ENCODE data around the gene NTRK1.

- TF ChIP-seq, protein P1, sequence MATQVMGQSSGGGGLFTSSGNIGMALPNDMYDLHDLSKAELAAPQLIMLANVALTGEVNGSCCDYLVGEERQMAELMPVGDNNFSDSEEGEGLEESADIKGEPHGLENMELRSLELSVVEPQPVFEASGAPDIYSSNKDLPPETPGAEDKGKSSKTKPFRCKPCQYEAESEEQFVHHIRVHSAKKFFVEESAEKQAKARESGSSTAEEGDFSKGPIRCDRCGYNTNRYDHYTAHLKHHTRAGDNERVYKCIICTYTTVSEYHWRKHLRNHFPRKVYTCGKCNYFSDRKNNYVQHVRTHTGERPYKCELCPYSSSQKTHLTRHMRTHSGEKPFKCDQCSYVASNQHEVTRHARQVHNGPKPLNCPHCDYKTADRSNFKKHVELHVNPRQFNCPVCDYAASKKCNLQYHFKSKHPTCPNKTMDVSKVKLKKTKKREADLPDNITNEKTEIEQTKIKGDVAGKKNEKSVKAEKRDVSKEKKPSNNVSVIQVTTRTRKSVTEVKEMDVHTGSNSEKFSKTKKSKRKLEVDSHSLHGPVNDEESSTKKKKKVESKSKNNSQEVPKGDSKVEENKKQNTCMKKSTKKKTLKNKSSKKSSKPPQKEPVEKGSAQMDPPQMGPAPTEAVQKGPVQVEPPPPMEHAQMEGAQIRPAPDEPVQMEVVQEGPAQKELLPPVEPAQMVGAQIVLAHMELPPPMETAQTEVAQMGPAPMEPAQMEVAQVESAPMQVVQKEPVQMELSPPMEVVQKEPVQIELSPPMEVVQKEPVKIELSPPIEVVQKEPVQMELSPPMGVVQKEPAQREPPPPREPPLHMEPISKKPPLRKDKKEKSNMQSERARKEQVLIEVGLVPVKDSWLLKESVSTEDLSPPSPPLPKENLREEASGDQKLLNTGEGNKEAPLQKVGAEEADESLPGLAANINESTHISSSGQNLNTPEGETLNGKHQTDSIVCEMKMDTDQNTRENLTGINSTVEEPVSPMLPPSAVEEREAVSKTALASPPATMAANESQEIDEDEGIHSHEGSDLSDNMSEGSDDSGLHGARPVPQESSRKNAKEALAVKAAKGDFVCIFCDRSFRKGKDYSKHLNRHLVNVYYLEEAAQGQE (tag by site-specific recombination; IDR thresholded peaks at IDR 0.05): no peak
- TF ChIP-seq ZNF747 (tag by site-specific recombination; IDR thresholded peaks at IDR 0.05) (no peak), ZNF341 (tag by site-specific recombination; IDR thresholded peaks at IDR 0.05; ENCODE audit: low read depth) (no peak), MZF1 (tag by site-specific recombination; IDR thresholded peaks at IDR 0.05; ENCODE audit: borderline replicate concordance) (no peak), ZNF426 (tag by site-specific recombination; IDR thresholded peaks at IDR 0.05) (no peak), CTCF (tag by site-specific recombination; IDR thresholded peaks at IDR 0.05) (no peak)
These were observed 1.0 kb upstream of the NTRK1 start for GRCh38 chr1:156859523-156860112.

All from HEK293 (cell line).